ENCODE data around the gene SLC28A1. TPM values are rescaled to one million over a fixed set of nuclear protein-coding genes. Genes with fewer than 3 reads are reported as not detected.

Gene SLC28A1
- total RNA-seq, 1 experiment from 2014 or later, result not detected

- peaks cover 27% of the 10 kb centered on the region for H3K4me1 ChIP-seq (ENCODE audit: control insufficient read depth, insufficient read depth, low read length)
These were observed 25.3 kb downstream of the SLC28A1 start for GRCh38 chr15:84909782-84910181.

DNA sequence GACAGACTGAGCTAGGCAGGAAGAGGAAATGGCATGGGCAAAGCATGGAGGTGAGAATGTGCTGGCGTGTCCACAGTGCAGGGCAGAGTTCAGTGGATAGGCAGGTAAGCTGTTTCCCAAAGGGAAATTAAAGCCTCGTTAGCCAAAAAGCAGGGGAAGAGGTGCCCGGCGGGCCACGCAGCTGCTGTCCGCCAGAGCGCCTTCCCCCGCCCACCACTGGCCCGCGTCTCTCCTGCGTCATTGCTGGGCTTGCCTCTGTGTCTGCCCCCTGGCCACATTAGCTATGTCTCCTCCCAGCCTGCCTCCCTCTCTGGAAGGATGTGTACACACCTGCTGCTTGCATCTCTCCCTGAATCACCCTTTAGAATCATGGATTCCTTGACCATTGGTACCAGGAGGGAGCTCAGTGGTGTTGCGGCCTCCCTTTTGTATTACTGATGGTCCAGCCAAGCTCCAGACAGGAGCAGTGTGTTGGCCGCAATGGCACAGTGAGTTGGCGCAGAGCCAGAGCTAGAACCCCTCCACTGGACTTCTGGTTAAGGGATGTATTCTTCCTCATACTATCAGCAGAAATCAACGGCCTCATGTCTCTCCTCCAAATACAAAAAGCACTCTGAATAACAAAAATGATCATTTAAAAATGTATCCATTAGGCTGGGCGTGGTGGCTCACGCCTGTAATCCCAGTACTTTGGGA is 26.6 kb downstream of the SLC28A1 start:
- TF ChIP-seq TCF7L2 (IDR thresholded peaks at IDR 0.05; ENCODE audit: low read depth, low read length), result no peak
- no peak for TF ChIP-seq POLR2AphosphoS5 (IDR thresholded peaks at IDR 0.05; ENCODE audit: low read depth, low read length)
- TF ChIP-seq REST (IDR thresholded peaks at IDR 0.05; ENCODE audit: insufficient read depth in 1 of 2, low read depth in 2 of 2, low read length in 1 of 2), result no peak
- no peak for TF ChIP-seq CTCF (IDR thresholded peaks at IDR 0.05)
- no peak for TF ChIP-seq SIN3A (IDR thresholded peaks at IDR 0.05; ENCODE audit: borderline replicate concordance, insufficient read depth, low read depth, low read length)
- BruUV-seq (replicated peaks), result no TSS peak
- Histone ChIP-seq H3K27ac (ENCODE audit: low read length) (peak overlapping the region; percentile 71), H3K9me3 (ENCODE audit: control insufficient read depth, insufficient read depth, low read depth, low read length) (no peaks in the 10 kb centered on the region), H3K36me3 (ENCODE audit: control insufficient read depth, insufficient read depth, low read length) (no peaks in the 10 kb centered on the region), H3K4me3 (ENCODE audit: low read depth in 2 of 2, low read length in 2 of 2) (no peak overlapping the region), H3K27me3 (ENCODE audit: control insufficient read depth, insufficient read depth, low read length) (no peaks in the 10 kb centered on the region), H3K4me1 (ENCODE audit: control insufficient read depth, insufficient read depth, low read length) (peaks cover 33% of the 10 kb centered on the region)
- ChIA-PET CTCF (interaction anchor here (1.5 kb wide), 1 partner anchor 13 kb away, joined by 3 read pairs; no protein-coding TSS in a partner anchor), POLR2A (no interaction called here)
- ATAC-seq, result no peak
- DNase-seq (ENCODE audit: low read depth, low spot score), result no peak
- in situ Hi-C loops (cut with HindIII; ENCODE audit: low pct_unique_long_range_greater_than_20kb, low sequenced_read_pairs), result no loop called here
- intact Hi-C loops (cut with micrococcal nuclease; ENCODE audit: unreplicated experiment), result no loop called here

More at GRCh38 chr15:84909782-84910181, 25.3 kb downstream of the SLC28A1 start:
- H3K27me3 ChIP-seq (ENCODE audit: control insufficient read depth, insufficient read depth, low read length), result no peaks in the 10 kb centered on the region
- in situ Hi-C loops (cut with HindIII; ENCODE audit: low pct_unique_long_range_greater_than_20kb, low sequenced_read_pairs) (no loop called here), intact Hi-C loops (cut with micrococcal nuclease; ENCODE audit: unreplicated experiment) (no loop called here)
- no peak for DNase-seq (ENCODE audit: low read depth, low spot score)
- CTCF ChIA-PET, result no interaction called here
- no peak for ATAC-seq
- no peak for TF ChIP-seq POLR2AphosphoS5 (IDR thresholded peaks at IDR 0.05; ENCODE audit: low read depth, low read length)
- TF ChIP-seq REST (IDR thresholded peaks at IDR 0.05; ENCODE audit: insufficient read depth in 1 of 2, low read depth in 2 of 2, low read length in 1 of 2), result no peak
- no peak for TF ChIP-seq SIN3A (IDR thresholded peaks at IDR 0.05; ENCODE audit: borderline replicate concordance, insufficient read depth, low read depth, low read length)
- no peak for TF ChIP-seq TCF7L2 (IDR thresholded peaks at IDR 0.05; ENCODE audit: low read depth, low read length)
- TF ChIP-seq CTCF (IDR thresholded peaks at IDR 0.05), result no peak
- no peaks in the 10 kb centered on the region for H3K9me3 ChIP-seq (ENCODE audit: control insufficient read depth, insufficient read depth, low read depth, low read length)
- H3K27ac ChIP-seq (ENCODE audit: low read length), result 0 out of 2 replicates have a peak overlapping the region, but pooled peaks have one; percentile 15
- POLR2A ChIA-PET, result no interaction called here
- H3K4me3 ChIP-seq (ENCODE audit: low read depth in 2 of 2, low read length in 2 of 2), result no peak overlapping the region
- no TSS peak for BruUV-seq (replicated peaks)
- no peaks in the 10 kb centered on the region for H3K36me3 ChIP-seq (ENCODE audit: control insufficient read depth, insufficient read depth, low read length)

Measured in Panc1 (cell line).